ENCODE results near the gene CPLX1. TPM values are rescaled to one million over a fixed set of nuclear protein-coding genes. Genes with fewer than 3 reads are reported as not detected.

Gene CPLX1
- total and polyA plus RNA-seq, 3 donors from 2014 or later: 4.4 to 8.2 (median 5.5) TPM

- TF ChIP-seq, protein P1, sequence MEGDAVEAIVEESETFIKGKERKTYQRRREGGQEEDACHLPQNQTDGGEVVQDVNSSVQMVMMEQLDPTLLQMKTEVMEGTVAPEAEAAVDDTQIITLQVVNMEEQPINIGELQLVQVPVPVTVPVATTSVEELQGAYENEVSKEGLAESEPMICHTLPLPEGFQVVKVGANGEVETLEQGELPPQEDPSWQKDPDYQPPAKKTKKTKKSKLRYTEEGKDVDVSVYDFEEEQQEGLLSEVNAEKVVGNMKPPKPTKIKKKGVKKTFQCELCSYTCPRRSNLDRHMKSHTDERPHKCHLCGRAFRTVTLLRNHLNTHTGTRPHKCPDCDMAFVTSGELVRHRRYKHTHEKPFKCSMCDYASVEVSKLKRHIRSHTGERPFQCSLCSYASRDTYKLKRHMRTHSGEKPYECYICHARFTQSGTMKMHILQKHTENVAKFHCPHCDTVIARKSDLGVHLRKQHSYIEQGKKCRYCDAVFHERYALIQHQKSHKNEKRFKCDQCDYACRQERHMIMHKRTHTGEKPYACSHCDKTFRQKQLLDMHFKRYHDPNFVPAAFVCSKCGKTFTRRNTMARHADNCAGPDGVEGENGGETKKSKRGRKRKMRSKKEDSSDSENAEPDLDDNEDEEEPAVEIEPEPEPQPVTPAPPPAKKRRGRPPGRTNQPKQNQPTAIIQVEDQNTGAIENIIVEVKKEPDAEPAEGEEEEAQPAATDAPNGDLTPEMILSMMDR (IDR thresholded peaks at IDR 0.05): no peak
- no peak for TF ChIP-seq POLR2A (IDR thresholded peaks at IDR 0.05)
- intact Hi-C loops (cut with DNase I; ENCODE audit: low total_unique reads): no loop called here
- no peaks in the 10 kb centered on the region for H3K9me3 ChIP-seq
- H3K27me3 ChIP-seq: no peaks in the 10 kb centered on the region
- H3K4me3 ChIP-seq: no peak overlapping the region
- 94 to 95% methylated on average over 33 of the region's 33 CpGs for WGBS, 2 donors
- no peaks in the 10 kb centered on the region for H3K36me3 ChIP-seq (ENCODE audit: low read depth, missing control alignments)
- no peak for DNase-seq
- H3K27ac ChIP-seq: no peak overlapping the region
- no peaks in the 10 kb centered on the region for H3K4me1 ChIP-seq
Measured at GRCh38 chr4:851701-852430, 25.9 kb upstream of the CPLX1 start.

DNA sequence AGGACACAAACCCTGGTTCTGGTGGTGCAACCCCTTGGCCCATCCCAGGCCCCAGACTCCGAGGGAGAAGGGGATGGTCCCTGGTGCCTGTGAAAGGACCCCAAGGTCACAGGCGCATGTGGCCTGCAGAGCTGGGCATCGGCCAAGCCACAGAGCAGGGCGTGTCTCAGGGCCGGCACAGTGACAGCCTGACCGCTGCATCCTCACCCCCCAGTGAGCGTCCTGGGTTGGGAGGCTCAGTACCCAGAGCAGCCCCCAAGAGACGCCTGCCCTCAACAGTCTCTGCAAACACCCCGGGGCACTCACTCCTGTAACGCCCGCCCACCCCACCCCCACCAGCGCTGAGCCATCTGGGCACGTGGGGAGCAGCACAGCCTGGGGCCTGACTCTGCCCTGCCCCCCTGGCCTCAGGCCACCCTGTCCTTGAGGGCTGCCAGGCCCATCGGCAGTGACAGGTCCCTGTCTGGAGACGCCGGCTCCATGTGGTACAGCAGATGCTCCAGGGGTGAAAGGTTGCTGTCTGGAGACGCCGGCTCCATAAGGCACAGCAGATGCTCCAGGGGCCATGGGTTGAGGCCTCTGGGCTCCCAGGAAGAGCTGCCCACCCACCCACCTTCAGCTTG is 24.5 kb upstream of the CPLX1 start:
- Histone ChIP-seq H3K9me3 (no peaks in the 10 kb centered on the region), H3K27ac (no peak overlapping the region), H3K36me3 (ENCODE audit: low read depth, missing control alignments) (no peaks in the 10 kb centered on the region), H3K4me3 (no peak overlapping the region), H3K4me1 (no peaks in the 10 kb centered on the region), H3K27me3 (no peaks in the 10 kb centered on the region)
- intact Hi-C loops (cut with DNase I; ENCODE audit: low total_unique reads): no loop called here
- 59% methylated on average over 11 of the region's 18 CpGs; no CpG with 5 or more reads in 1 of the 2 donors for WGBS, 2 donors
- DNase-seq: no peak
- TF ChIP-seq, protein P1 (IDR thresholded peaks at IDR 0.05): no peak
- no peak for TF ChIP-seq POLR2A (IDR thresholded peaks at IDR 0.05)

GRCh38 chr4:849478-850175 is 23.7 kb upstream of the CPLX1 start:
- no peak overlapping the region for H3K4me3 ChIP-seq
- H3K36me3 ChIP-seq (ENCODE audit: low read depth, missing control alignments): no peaks in the 10 kb centered on the region
- no peaks in the 10 kb centered on the region for H3K4me1 ChIP-seq
- H3K9me3 ChIP-seq: no peaks in the 10 kb centered on the region
- DNase-seq: no peak
- 85 to 94% methylated on average over 10 to 50 of the region's 50 CpGs for WGBS, 2 donors
- intact Hi-C loops (cut with DNase I; ENCODE audit: low total_unique reads): no loop called here
- no peaks in the 10 kb centered on the region for H3K27me3 ChIP-seq
- no peak overlapping the region for H3K27ac ChIP-seq
- TF ChIP-seq, protein P1 (IDR thresholded peaks at IDR 0.05): no peak
- TF ChIP-seq POLR2A (IDR thresholded peaks at IDR 0.05): no peak

GRCh38 chr4:848803-849477 is 23.0 kb upstream of the CPLX1 start:
- Histone ChIP-seq H3K27me3 (no peaks in the 10 kb centered on the region), H3K36me3 (ENCODE audit: low read depth, missing control alignments) (no peaks in the 10 kb centered on the region), H3K4me3 (no peak overlapping the region), H3K27ac (no peak overlapping the region), H3K4me1 (no peaks in the 10 kb centered on the region), H3K9me3 (no peaks in the 10 kb centered on the region)
- intact Hi-C loops (cut with DNase I; ENCODE audit: low total_unique reads): no loop called here
- DNase-seq: no peak
- no peak for TF ChIP-seq POLR2A (IDR thresholded peaks at IDR 0.05)
- TF ChIP-seq, protein P1 (IDR thresholded peaks at IDR 0.05): no peak
- WGBS, 2 donors: 82 to 85% methylated on average over 17 to 26 of the region's 27 CpGs

All from testis (tissue), 3 donors.